GM10266 (cell line): ENCODE measurements around the gene TMEM156.

Experiments
- DNase-seq: peaks from one replicate; pipeline ENCODE4 v3.0.0; 2012; ENCODE audit errors: extremely low spot score
- CTCF ChIP-seq: IDR thresholded peaks from 2 replicates; pipeline ENCODE4 v1.5.1; 2012; ENCODE audit warnings: mild to moderate bottlenecking, low read depth; ENCODE audit not compliant: control insufficient read depth, insufficient read depth; ENCODE audit errors: missing control alignments

TMEM156 gene

GRCh38 chr4:38955957-38956356, 76.3 kb downstream of the TMEM156 start:
- DNase-seq: no peak
- no peak for TF ChIP-seq CTCF

GRCh38 chr4:38954727-38955126, 77.5 kb downstream of the TMEM156 start:
- TF ChIP-seq CTCF: no peak

GRCh38 chr4:38952017-38952416, 80.2 kb downstream of the TMEM156 start:
- no peak for TF ChIP-seq CTCF
- DNase-seq: no peak

More at GRCh38 chr4:38954727-38955126, 77.5 kb downstream of the TMEM156 start:
- no peak for DNase-seq

GRCh38 chr4:38951598-38951997, 80.6 kb downstream of the TMEM156 start:
- no peak for DNase-seq
- no peak for TF ChIP-seq CTCF

- no peak for TF ChIP-seq CTCF
- DNase-seq: no peak
These were observed 81.5 kb downstream of the TMEM156 start for GRCh38 chr4:38950734-38951133.

GRCh38 chr4:38950159-38950558, 82.0 kb downstream of the TMEM156 start:
- no peak for TF ChIP-seq CTCF
- DNase-seq: no peak

GRCh38 chr4:38949411-38950051, 82.7 kb downstream of the TMEM156 start:
- DNase-seq: no peak
- TF ChIP-seq CTCF: no peak
